Vagina (tissue), 2 donors: Measurements from ENCODE around the gene DNMT1.

ENCODE experiments used
- POLR2AphosphoS5 ChIP-seq, 2 donors: sonication (generic); formaldehyde crosslinking; IDR thresholded peaks; one replicate each; pipeline ENCODE4 v1.9.0; 2017; ENCODE audit warnings: antibody characterized with exemption in 2 of 2, mild to moderate bottlenecking in 2 of 2, low read depth in 1 of 2; ENCODE audit not compliant: insufficient read depth in 1 of 2
- TF ChIP-seq, protein P1 (sequence below), 3 experiments: fragments of 450-650 bp in 2 of 3; fragments of 200-600 bp in 1 of 3; sonication (generic) in 1 of 3; IDR thresholded peaks; one replicate each; pipeline ENCODE4 v1.5.1; 2017 to 2019; ENCODE audit warnings: antibody characterized with exemption in 3 of 3, mild to moderate bottlenecking in 2 of 3, moderate library complexity in 2 of 3

DNA sequence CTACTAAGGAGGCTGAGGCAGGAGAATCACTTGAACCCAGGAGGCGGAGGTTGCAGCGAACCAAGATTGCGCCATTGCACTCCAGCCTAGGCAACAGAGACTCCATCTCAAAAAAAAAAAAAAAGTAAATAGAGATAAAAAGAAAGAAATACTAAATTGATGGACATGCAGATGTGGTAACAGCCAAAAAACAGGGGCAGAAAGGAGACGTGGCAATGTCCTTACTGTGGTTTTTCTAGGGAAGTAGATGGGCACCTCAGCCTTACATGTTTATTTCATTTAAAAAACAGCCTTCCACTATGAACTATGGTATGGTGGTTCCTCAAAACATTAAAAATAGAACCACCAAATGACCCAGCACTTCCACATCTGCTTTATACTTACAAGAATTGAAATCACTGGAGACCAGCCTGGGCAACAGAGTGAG, 68.5 kb downstream of the DNMT1 start:
- TF ChIP-seq, protein P1, sequence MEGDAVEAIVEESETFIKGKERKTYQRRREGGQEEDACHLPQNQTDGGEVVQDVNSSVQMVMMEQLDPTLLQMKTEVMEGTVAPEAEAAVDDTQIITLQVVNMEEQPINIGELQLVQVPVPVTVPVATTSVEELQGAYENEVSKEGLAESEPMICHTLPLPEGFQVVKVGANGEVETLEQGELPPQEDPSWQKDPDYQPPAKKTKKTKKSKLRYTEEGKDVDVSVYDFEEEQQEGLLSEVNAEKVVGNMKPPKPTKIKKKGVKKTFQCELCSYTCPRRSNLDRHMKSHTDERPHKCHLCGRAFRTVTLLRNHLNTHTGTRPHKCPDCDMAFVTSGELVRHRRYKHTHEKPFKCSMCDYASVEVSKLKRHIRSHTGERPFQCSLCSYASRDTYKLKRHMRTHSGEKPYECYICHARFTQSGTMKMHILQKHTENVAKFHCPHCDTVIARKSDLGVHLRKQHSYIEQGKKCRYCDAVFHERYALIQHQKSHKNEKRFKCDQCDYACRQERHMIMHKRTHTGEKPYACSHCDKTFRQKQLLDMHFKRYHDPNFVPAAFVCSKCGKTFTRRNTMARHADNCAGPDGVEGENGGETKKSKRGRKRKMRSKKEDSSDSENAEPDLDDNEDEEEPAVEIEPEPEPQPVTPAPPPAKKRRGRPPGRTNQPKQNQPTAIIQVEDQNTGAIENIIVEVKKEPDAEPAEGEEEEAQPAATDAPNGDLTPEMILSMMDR (IDR thresholded peaks at IDR 0.05), result no peak
- TF ChIP-seq POLR2AphosphoS5 (IDR thresholded peaks at IDR 0.05; ENCODE audit: insufficient read depth in 1 of 2, low read depth in 1 of 2), result no peak
